ENCODE data around the gene EHBP1.

GRCh38 chr2:62787386-62787785, 81.9 kb downstream of the EHBP1 start:
- TF ChIP-seq, protein P1, sequence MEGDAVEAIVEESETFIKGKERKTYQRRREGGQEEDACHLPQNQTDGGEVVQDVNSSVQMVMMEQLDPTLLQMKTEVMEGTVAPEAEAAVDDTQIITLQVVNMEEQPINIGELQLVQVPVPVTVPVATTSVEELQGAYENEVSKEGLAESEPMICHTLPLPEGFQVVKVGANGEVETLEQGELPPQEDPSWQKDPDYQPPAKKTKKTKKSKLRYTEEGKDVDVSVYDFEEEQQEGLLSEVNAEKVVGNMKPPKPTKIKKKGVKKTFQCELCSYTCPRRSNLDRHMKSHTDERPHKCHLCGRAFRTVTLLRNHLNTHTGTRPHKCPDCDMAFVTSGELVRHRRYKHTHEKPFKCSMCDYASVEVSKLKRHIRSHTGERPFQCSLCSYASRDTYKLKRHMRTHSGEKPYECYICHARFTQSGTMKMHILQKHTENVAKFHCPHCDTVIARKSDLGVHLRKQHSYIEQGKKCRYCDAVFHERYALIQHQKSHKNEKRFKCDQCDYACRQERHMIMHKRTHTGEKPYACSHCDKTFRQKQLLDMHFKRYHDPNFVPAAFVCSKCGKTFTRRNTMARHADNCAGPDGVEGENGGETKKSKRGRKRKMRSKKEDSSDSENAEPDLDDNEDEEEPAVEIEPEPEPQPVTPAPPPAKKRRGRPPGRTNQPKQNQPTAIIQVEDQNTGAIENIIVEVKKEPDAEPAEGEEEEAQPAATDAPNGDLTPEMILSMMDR (IDR thresholded peaks at IDR 0.05), result peak; percentile 52
- TF ChIP-seq RCOR1 (IDR thresholded peaks at IDR 0.05; ENCODE audit: low read length), result no peak
